Measurements from ENCODE around the gene CENPM. TPM values are rescaled to one million over a fixed set of nuclear protein-coding genes. Genes with fewer than 3 reads are reported as not detected.
A peak's percentile ranks its signal among the peaks of the same experiment; 100 is the strongest.

The CENPM gene
- total RNA-seq, 1 donor from 2014 or later, result 3.7 TPM

GRCh38 chr22:41933411-41934177, 13.4 kb downstream of the CENPM start:
- DNase-seq (ENCODE audit: low spot score in 2 of 2) (no peak), FAIRE-seq (no peak)

GRCh38 chr22:41932353-41932752, 14.6 kb downstream of the CENPM start:
- no peak for FAIRE-seq
- DNase-seq (ENCODE audit: low spot score in 2 of 2), result no peak

- no peak for FAIRE-seq
- DNase-seq (ENCODE audit: low spot score in 2 of 2), result no peak
Observed at GRCh38 chr22:41931701-41932269, 15.2 kb downstream of the CENPM start.

- DNase-seq (ENCODE audit: low spot score in 2 of 2) (no peak), FAIRE-seq (no peak)
Observed at GRCh38 chr22:41929418-41929810, 17.5 kb downstream of the CENPM start.

- FAIRE-seq, result no peak
- no peak for DNase-seq (ENCODE audit: low spot score in 2 of 2)
Observed at GRCh38 chr22:41928593-41929417, 18.1 kb downstream of the CENPM start.

GRCh38 chr22:41927813-41928212, 19.1 kb downstream of the CENPM start:
- FAIRE-seq (no peak), DNase-seq (ENCODE audit: low spot score in 2 of 2) (no peak)

- DNase-seq (ENCODE audit: low spot score in 2 of 2) (no peak), FAIRE-seq (no peak)
Observed at GRCh38 chr22:41925783-41926460, 21.0 kb downstream of the CENPM start.

- FAIRE-seq, result no peak
Observed at GRCh38 chr22:41923595-41924276, 23.2 kb downstream of the CENPM start.

GRCh38 chr22:41922940-41923594, 23.9 kb downstream of the CENPM start:
- DNase-seq (ENCODE audit: low spot score in 2 of 2) (no peak), FAIRE-seq (no peak)

More at GRCh38 chr22:41923595-41924276, 23.2 kb downstream of the CENPM start:
- no peak for DNase-seq (ENCODE audit: low spot score in 2 of 2)

- no peak for FAIRE-seq
- DNase-seq (ENCODE audit: low spot score in 2 of 2), result no peak
Observed at GRCh38 chr22:41922328-41922727, 24.6 kb downstream of the CENPM start.

- no peak for DNase-seq (ENCODE audit: low spot score in 2 of 2)
Observed at GRCh38 chr22:41920271-41920976, 26.5 kb downstream of the CENPM start.

GRCh38 chr22:41919357-41920224, 27.4 kb downstream of the CENPM start:
- FAIRE-seq (no peak), DNase-seq (ENCODE audit: low spot score in 2 of 2) (peak; percentile 54 to 77)

More at GRCh38 chr22:41920271-41920976, 26.5 kb downstream of the CENPM start:
- no peak for FAIRE-seq

- peak in 1 of 2 donors; percentile 59 for DNase-seq (ENCODE audit: low spot score in 2 of 2)
- no peak for FAIRE-seq
Observed at GRCh38 chr22:41917903-41918791, 28.8 kb downstream of the CENPM start.

- DNase-seq (ENCODE audit: low spot score in 2 of 2) (no peak), FAIRE-seq (no peak)
Observed at GRCh38 chr22:41917375-41917902, 29.5 kb downstream of the CENPM start.

- DNase-seq (ENCODE audit: low spot score in 2 of 2) (no peak), FAIRE-seq (no peak)
Observed at GRCh38 chr22:41916745-41917358, 30.1 kb downstream of the CENPM start.

GRCh38 chr22:41915786-41916493, 31.0 kb downstream of the CENPM start:
- no peak for DNase-seq (ENCODE audit: low spot score in 2 of 2)
- no peak for FAIRE-seq

All from frontal cortex (tissue), 4 donors.